Muscle of leg (tissue), 11 donors: ENCODE results near the gene LY6G6D. TPM values are rescaled to one million over a fixed set of nuclear protein-coding genes. Genes with fewer than 3 reads are reported as not detected.

Experiments
- DNase-seq: peaks from one replicate; pipeline ENCODE4 v3.0.0; 2013
- H3K27ac ChIP-seq: one replicate; pipeline ENCODE4 v1.5.1; 2013; ENCODE audit warnings: mild to moderate bottlenecking, low read length, control low read depth
- H3K27me3 ChIP-seq: one replicate; pipeline ENCODE4 v1.6.1; 2013; ENCODE audit warnings: low read length; ENCODE audit not compliant: control insufficient read depth, insufficient read depth
- H3K36me3 ChIP-seq: one replicate; pipeline ENCODE4 v1.6.1; 2013; ENCODE audit warnings: low read length; ENCODE audit not compliant: control insufficient read depth, insufficient read depth
- H3K4me1 ChIP-seq: one replicate; pipeline ENCODE4 v1.6.1; 2013; ENCODE audit warnings: low read length; ENCODE audit not compliant: control insufficient read depth, insufficient read depth
- H3K4me3 ChIP-seq: one replicate; pipeline ENCODE4 v1.5.1; 2013; ENCODE audit warnings: low read length, control low read depth
- H3K9me3 ChIP-seq: replicated peaks from 2 replicates; pipeline ENCODE4 v1.6.1; 2013; ENCODE audit warnings: low read depth, low read length; ENCODE audit not compliant: control insufficient read depth
- WGBS: methylation state at CpG from one replicate; pipeline ENCODE4 v1.1.5; 2013; ENCODE audit warnings: missing lambda C conversion rate; ENCODE audit not compliant: insufficient coverage; 5-methylcytosine and 5-hydroxymethylcytosine counted together
- polyA plus RNA-seq, 8 donors: library from polyadenylated mRNA; unstranded; fragments of 120-200 nt; gene quantifications; one replicate each; pipeline versions ENCODE4 v1.2.1 to v1.2.3, GENCODE V29; 2013; ENCODE audit warnings: inconsistent platforms in 1 of 8, low replicate concordance in 1 of 8; ENCODE audit not compliant: insufficient read length in 8 of 8, insufficient read depth in 1 of 8
- total RNA-seq: library from RNA; stranded (reverse); fragments of 120-200 nt; gene quantifications from one replicate; pipeline ENCODE4 v1.2.4, GENCODE V29; 2013

The LY6G6D gene
- total and polyA plus RNA-seq, 9 donors: 0.31 to 1.7 (median 0.70) TPM; not detected in 3

DNA sequence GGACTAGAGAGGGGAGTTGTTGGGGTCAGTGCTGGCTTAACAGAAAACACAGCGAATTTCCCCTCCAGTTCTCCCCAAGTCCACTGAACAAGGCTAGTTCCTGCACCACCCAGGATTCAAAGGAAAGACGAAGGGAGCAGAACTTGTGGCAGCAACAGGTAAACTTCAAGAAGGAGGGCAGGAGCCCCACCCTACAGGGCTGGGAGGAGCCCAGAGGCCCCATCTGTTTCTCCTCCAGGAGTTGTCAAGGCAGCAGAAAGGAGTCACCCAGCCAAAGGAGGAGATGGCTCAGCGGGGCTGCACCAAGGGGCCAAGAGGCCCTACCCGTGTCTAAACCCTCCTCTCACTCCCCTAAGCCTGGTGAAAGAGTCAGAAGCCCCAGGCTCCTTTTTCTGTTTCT, 49.0 kb downstream of the LY6G6D start:
- no peak overlapping the region for H3K4me3 ChIP-seq
- WGBS: 67% methylated on average over 1 of the region's 4 CpGs

DNA sequence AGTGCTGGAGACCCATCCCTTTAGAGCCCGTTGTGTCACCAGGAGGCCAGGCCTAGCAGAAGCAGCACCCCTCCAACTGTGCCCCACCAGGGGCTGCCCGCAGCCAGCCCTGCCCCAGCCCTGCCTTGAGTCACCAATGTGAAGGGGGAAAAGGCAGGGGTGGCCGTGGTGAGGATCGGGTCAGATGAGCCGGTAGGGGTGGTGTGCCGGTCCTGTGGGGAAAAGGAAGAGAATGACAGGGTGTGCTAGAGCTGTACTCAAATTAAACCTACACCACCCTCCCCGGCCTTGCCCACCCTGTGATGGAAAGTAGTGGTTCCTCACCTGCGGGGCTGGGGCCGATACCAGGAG, 50.4 kb downstream of the LY6G6D start:
- H3K36me3 ChIP-seq: peaks cover 20% of the 10 kb centered on the region
- WGBS: no CpG with 5 or more reads among the region's 9 CpGs
- no peak overlapping the region for H3K27ac ChIP-seq
- H3K4me1 ChIP-seq: peaks cover 16% of the 10 kb centered on the region
- no peaks in the 10 kb centered on the region for H3K9me3 ChIP-seq
- peaks cover 4% of the 10 kb centered on the region for H3K27me3 ChIP-seq
- DNase-seq: no peak
- no peak overlapping the region for H3K4me3 ChIP-seq

More for the DNA sequence above, 49.0 kb downstream of the LY6G6D start:
- Histone ChIP-seq H3K9me3 (no peaks in the 10 kb centered on the region), H3K36me3 (peaks cover 34% of the 10 kb centered on the region), H3K27ac (no peak overlapping the region), H3K27me3 (peaks cover 4% of the 10 kb centered on the region), H3K4me1 (peaks cover 16% of the 10 kb centered on the region)
- DNase-seq: no peak

DNA sequence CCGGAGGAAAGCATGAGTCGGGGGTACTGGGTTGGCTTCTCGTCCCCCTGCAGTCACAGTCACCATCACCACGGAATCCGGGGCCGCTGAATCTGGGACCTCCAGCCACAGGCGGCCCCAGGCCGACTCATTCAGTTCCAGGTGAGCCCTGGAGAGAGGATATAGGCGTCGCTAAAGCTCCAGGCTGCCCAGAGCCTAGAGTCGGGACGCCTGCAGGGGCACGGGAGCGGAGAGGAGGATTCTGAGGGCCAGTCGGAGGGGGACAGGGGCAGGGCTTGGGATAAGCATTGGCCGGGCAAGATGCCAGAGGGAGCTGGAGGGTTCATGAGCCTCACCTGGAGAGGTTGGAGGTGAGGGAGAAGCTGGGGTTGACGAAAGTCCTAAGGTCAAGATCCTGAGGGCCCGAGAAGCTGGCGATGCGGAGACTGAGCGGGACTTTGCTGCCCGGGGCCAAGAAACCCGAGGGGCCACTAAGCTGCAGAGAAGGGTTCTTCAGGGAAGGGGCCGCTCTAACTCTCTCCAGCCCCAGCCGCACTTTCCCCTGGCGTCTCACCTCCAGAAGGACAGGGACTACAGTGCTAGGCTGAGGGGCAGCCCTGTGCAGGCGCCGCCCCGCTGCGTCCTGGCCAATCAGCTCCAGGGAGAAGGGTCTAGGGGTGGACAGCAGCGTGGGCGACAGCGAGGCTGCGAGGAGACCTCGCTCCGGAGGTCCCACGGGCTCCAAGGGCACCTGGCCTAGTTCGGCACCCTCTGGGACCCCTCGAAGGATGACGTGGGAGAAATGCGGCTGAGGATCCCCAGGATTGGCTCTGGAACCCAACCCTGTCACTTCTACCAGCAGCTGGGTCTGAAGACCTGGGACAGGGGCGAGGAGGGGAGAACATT, 51.0 kb downstream of the LY6G6D start:
- peaks cover 16% of the 10 kb centered on the region for H3K4me1 ChIP-seq
- H3K9me3 ChIP-seq: no peaks in the 10 kb centered on the region
- H3K4me3 ChIP-seq: peak overlapping the region; percentile 11
- H3K36me3 ChIP-seq: peaks cover 14% of the 10 kb centered on the region
- peak; percentile 37 for DNase-seq
- H3K27me3 ChIP-seq: peaks cover 4% of the 10 kb centered on the region
- 27% methylated on average over 30 of the region's 42 CpGs for WGBS
- no peak overlapping the region for H3K27ac ChIP-seq

DNA sequence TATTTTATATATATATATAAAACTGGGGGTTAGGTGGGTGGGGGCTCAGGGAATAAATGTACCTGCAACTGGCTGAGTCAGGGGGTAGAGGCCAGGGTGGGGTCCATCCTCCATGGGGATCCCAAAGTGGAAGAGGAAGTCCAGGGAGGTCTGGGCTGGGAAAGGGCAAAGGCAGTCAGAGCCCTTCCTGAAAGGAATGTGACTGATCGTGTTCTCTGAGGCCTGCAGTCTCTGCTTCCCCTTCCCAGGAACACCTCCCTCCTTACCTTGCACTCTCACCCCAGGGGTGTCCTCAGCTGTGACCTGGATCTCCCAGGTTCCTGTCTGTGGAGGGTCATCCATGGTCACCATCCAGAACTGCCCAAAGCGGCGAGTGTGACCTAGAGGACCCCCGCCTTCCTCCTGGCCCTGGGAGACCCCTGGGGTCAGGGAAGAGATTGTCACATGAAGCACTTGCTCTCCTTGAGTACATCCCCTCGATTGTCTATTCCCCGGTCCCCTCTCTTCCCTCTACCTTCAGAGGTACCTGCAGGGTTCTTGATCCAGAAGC, 52.0 kb downstream of the LY6G6D start:
- WGBS: no CpG with 5 or more reads among the region's 6 CpGs
- Histone ChIP-seq H3K4me1 (peaks cover 16% of the 10 kb centered on the region), H3K27ac (no peak overlapping the region), H3K36me3 (peaks cover 8% of the 10 kb centered on the region), H3K27me3 (peaks cover 4% of the 10 kb centered on the region), H3K9me3 (no peaks in the 10 kb centered on the region), H3K4me3 (no peak overlapping the region)
- DNase-seq: no peak

Other genes with a start within 250 kb of the LY6G6D start
Only the 30 nearest of the 41 such genes appear.
- gene LTA, start 143.1 kb upstream of the LY6G6D start, total RNA-seq: 0.04 TPM
- gene LTA, start 143.1 kb upstream of the LY6G6D start, polyA plus RNA-seq: under 1 TPM in 5 of 8 donors, not detected in 3; 0.12 to 0.26 (median 0.19) TPM
- 0.22 TPM for gene TNF, start 139.8 kb upstream of the LY6G6D start, total RNA-seq
- under 1 TPM in 6 of 8 donors, not detected in 2; 0.08 to 0.80 (median 0.25) TPM for gene TNF, start 139.8 kb upstream of the LY6G6D start, polyA plus RNA-seq
- 0.58 TPM for gene LTB, start 132.9 kb upstream of the LY6G6D start, total RNA-seq
- gene LTB, start 132.9 kb upstream of the LY6G6D start, polyA plus RNA-seq: 1 to 10 TPM; 1.1 to 2.9 (median 2.3) TPM
- 9.0 TPM for gene LST1, start 129.1 kb upstream of the LY6G6D start, total RNA-seq
- gene LST1, start 129.1 kb upstream of the LY6G6D start, polyA plus RNA-seq: 1 to 10 TPM; 5.0 to 7.7 (median 6.8) TPM
- not detected for gene NCR3, start 122.3 kb upstream of the LY6G6D start, total RNA-seq
- gene NCR3, start 122.3 kb upstream of the LY6G6D start, polyA plus RNA-seq: under 1 TPM in 1 of 8 donors, not detected in 7; 0.14 TPM
- gene AIF1, start 100.1 kb upstream of the LY6G6D start, total RNA-seq: 29.2 TPM
- 10 to 100 TPM; 18.7 to 29.5 (median 21.1) TPM for gene AIF1, start 100.1 kb upstream of the LY6G6D start, polyA plus RNA-seq
- gene PRRC2A, start 94.6 kb upstream of the LY6G6D start, total RNA-seq: 51.3 TPM
- 100 to 1,000 TPM; 124 to 175 (median 153) TPM for gene PRRC2A, start 94.6 kb upstream of the LY6G6D start, polyA plus RNA-seq
- gene BAG6, start 62.7 kb upstream of the LY6G6D start, total RNA-seq: 150 TPM
- gene BAG6, start 62.7 kb upstream of the LY6G6D start, polyA plus RNA-seq: 100 to 1,000 TPM; 170 to 229 (median 214) TPM
- gene APOM, start 59.5 kb upstream of the LY6G6D start, total RNA-seq: 2.6 TPM
- 1 to 10 TPM; 3.5 to 8.5 (median 4.1) TPM for gene APOM, start 59.5 kb upstream of the LY6G6D start, polyA plus RNA-seq
- 17.1 TPM for gene C6orf47, start 54.6 kb upstream of the LY6G6D start, total RNA-seq
- 10 to 100 TPM; 13.7 to 18.9 (median 14.7) TPM for gene C6orf47, start 54.6 kb upstream of the LY6G6D start, polyA plus RNA-seq
- gene GPANK1, start 50.4 kb upstream of the LY6G6D start, total RNA-seq: 9.8 TPM
- 10 to 100 TPM; 13.8 to 19.0 (median 15.7) TPM for gene GPANK1, start 50.4 kb upstream of the LY6G6D start, polyA plus RNA-seq
- gene CSNK2B, start 49.3 kb upstream of the LY6G6D start, total RNA-seq: 107 TPM
- gene CSNK2B, start 49.3 kb upstream of the LY6G6D start, polyA plus RNA-seq: 100 to 1,000 TPM; 127 to 175 (median 140) TPM
- 4.9 TPM for gene LY6G5B, start 45.4 kb upstream of the LY6G6D start, total RNA-seq
- gene LY6G5B, start 45.4 kb upstream of the LY6G6D start, polyA plus RNA-seq: 10 to 100 TPM in 5 of 8 donors, 1 to 10 TPM in 3; 5.8 to 16.7 (median 12.8) TPM
- 0.80 TPM for gene LY6G5C, start 34.3 kb upstream of the LY6G6D start, total RNA-seq
- gene LY6G5C, start 34.3 kb upstream of the LY6G6D start, polyA plus RNA-seq: 1 to 10 TPM in 7 of 8 donors, under 1 TPM in 1; 0.70 to 3.9 (median 2.2) TPM
- gene ABHD16A, start 12.0 kb upstream of the LY6G6D start, total RNA-seq: 50.8 TPM
- 10 to 100 TPM; 42.0 to 55.8 (median 44.9) TPM for gene ABHD16A, start 12.0 kb upstream of the LY6G6D start, polyA plus RNA-seq
- not detected for gene LY6G6F, start 8.5 kb upstream of the LY6G6D start, total RNA-seq
- gene LY6G6F, start 8.5 kb upstream of the LY6G6D start, polyA plus RNA-seq: not detected
- gene LY6G6C, start 6.4 kb downstream of the LY6G6D start, total RNA-seq: 0.09 TPM
- gene LY6G6C, start 6.4 kb downstream of the LY6G6D start, polyA plus RNA-seq: 1 to 10 TPM in 1 of 8 donors, under 1 TPM in 6, not detected in 1; 0.15 to 1.2 (median 0.37) TPM
- 0.09 TPM for gene MPIG6B, start 8.0 kb downstream of the LY6G6D start, total RNA-seq
- 1 to 10 TPM in 1 of 8 donors, under 1 TPM in 7; 0.44 to 1.2 (median 0.74) TPM for gene MPIG6B, start 8.0 kb downstream of the LY6G6D start, polyA plus RNA-seq
- gene DDAH2, start 14.0 kb downstream of the LY6G6D start, total RNA-seq: 101 TPM
- 100 to 1,000 TPM; 111 to 147 (median 135) TPM for gene DDAH2, start 14.0 kb downstream of the LY6G6D start, polyA plus RNA-seq
- 219 TPM for gene CLIC1, start 21.2 kb downstream of the LY6G6D start, total RNA-seq
- gene CLIC1, start 21.2 kb downstream of the LY6G6D start, polyA plus RNA-seq: 100 to 1,000 TPM; 117 to 177 (median 152) TPM
- gene MSH5, start 24.7 kb downstream of the LY6G6D start, total RNA-seq: 9.1 TPM
- 10 to 100 TPM in 6 of 8 donors, 1 to 10 TPM in 2; 5.3 to 20.8 (median 11.5) TPM for gene MSH5, start 24.7 kb downstream of the LY6G6D start, polyA plus RNA-seq
- gene SAPCD1, start 47.3 kb downstream of the LY6G6D start, total RNA-seq: 2.7 TPM
- gene SAPCD1, start 47.3 kb downstream of the LY6G6D start, polyA plus RNA-seq: 1 to 10 TPM; 1.4 to 6.3 (median 2.9) TPM
- gene VWA7, start 62.0 kb downstream of the LY6G6D start, total RNA-seq: 1.2 TPM
- gene VWA7, start 62.0 kb downstream of the LY6G6D start, polyA plus RNA-seq: 1 to 10 TPM in 7 of 8 donors, under 1 TPM in 1; 0.71 to 2.1 (median 1.6) TPM
- gene VARS1, start 80.4 kb downstream of the LY6G6D start, total RNA-seq: 21.9 TPM
- 10 to 100 TPM; 35.1 to 63.0 (median 51.2) TPM for gene VARS1, start 80.4 kb downstream of the LY6G6D start, polyA plus RNA-seq
- 42.0 TPM for gene LSM2, start 91.6 kb downstream of the LY6G6D start, total RNA-seq
- gene LSM2, start 91.6 kb downstream of the LY6G6D start, polyA plus RNA-seq: 10 to 100 TPM; 41.3 to 64.3 (median 56.8) TPM
- gene HSPA1L, start 99.9 kb downstream of the LY6G6D start, total RNA-seq: 2.3 TPM
- 1 to 10 TPM; 2.9 to 4.1 (median 3.6) TPM for gene HSPA1L, start 99.9 kb downstream of the LY6G6D start, polyA plus RNA-seq
- 76.7 TPM for gene HSPA1A, start 100.2 kb downstream of the LY6G6D start, total RNA-seq
- gene HSPA1A, start 100.2 kb downstream of the LY6G6D start, polyA plus RNA-seq: 10 to 100 TPM; 57.3 to 94.7 (median 82.0) TPM
- gene HSPA1B, start 112.4 kb downstream of the LY6G6D start, total RNA-seq: 56.2 TPM
- gene HSPA1B, start 112.4 kb downstream of the LY6G6D start, polyA plus RNA-seq: 100 to 1,000 TPM in 1 of 8 donors, 10 to 100 TPM in 7; 42.7 to 101 (median 63.5) TPM
- 27.1 TPM for gene NEU1, start 147.5 kb downstream of the LY6G6D start, total RNA-seq
- 10 to 100 TPM; 14.5 to 24.5 (median 18.1) TPM for gene NEU1, start 147.5 kb downstream of the LY6G6D start, polyA plus RNA-seq
- gene SLC44A4, start 163.6 kb downstream of the LY6G6D start, total RNA-seq: 0.18 TPM
- gene SLC44A4, start 163.6 kb downstream of the LY6G6D start, polyA plus RNA-seq: 1 to 10 TPM in 2 of 8 donors, under 1 TPM in 6; 0.12 to 8.9 (median 0.37) TPM